ENCODE measurements around the gene RAB8A.
A peak's percentile ranks its signal among the peaks of the same experiment; 100 is the strongest.
"Not testable (repeated sequence)": the region's sequence is repeated elsewhere in the genome, so short reads cannot be mapped to it uniquely, and the experiment has no call there.

Gene RAB8A

GRCh38 chr19:16084067-16084685, 27.5 kb upstream of the RAB8A start:
- Histone ChIP-seq H2AK5ac (ENCODE audit: low read length, severe bottlenecking) (no peak overlapping the region), H3K4me3 (ENCODE audit: insufficient read depth in 1 of 2, low read depth in 1 of 2, low read length in 2 of 2) (no peak overlapping the region), H2BK5ac (ENCODE audit: low read depth, low read length, poor library complexity, severe bottlenecking) (no peak overlapping the region), H3K27ac (ENCODE audit: low read length, poor library complexity, severe bottlenecking) (no peak overlapping the region), H3K9me3 (ENCODE audit: control insufficient read depth, low read length) (no peaks in the 10 kb centered on the region), H3K4me1 (ENCODE audit: control insufficient read depth, insufficient read depth, low read depth, low read length) (peaks cover 13% of the 10 kb centered on the region), H3K9ac (ENCODE audit: low read length) (peak overlapping the region; percentile 69), H3K36me3 (ENCODE audit: control insufficient read depth in 1 of 2, insufficient read depth in 2 of 2, low read depth in 1 of 2, low read length in 2 of 2) (peaks cover 91 to 94% of the 10 kb centered on the region in 2 experiments), H2BK12ac (ENCODE audit: low read length in 2 of 2) (no peak overlapping the region), H3K79me1 (replicated peaks; ENCODE audit: low read length, poor library complexity, severe bottlenecking) (peaks cover 3% of the 10 kb centered on the region), H3K27me3 (ENCODE audit: control insufficient read depth in 1 of 2, insufficient read depth in 1 of 2, low read length in 2 of 2) (no peaks in the 10 kb centered on the region), H2AFZ (ENCODE audit: low read depth, low read length) (no peak overlapping the region), H3K4me2 (ENCODE audit: low read length, poor library complexity, severe bottlenecking) (no peak overlapping the region), H3K14ac (ENCODE audit: low read length in 2 of 2) (peak overlapping the region in 1 of 2 experiments; percentile 3), H3K23ac (ENCODE audit: low read length in 2 of 2) (no peak overlapping the region), H4K8ac (ENCODE audit: low read length) (no peak overlapping the region), H3K4ac (ENCODE audit: low read depth in 1 of 2, low read length in 2 of 2) (no peak overlapping the region), H3K18ac (ENCODE audit: low read depth in 1 of 2, low read length in 2 of 2) (no peak overlapping the region), H2BK120ac (ENCODE audit: low read depth, low read length) (no peak overlapping the region), H4K91ac (ENCODE audit: low read length) (peak overlapping the region; percentile 65), H2BK15ac (ENCODE audit: low read depth, poor library complexity, severe bottlenecking) (no peak overlapping the region)
- DNase-seq: no peak
- 94% methylated on average over 11 of the region's 11 CpGs for WGBS

GRCh38 chr19:16085115-16085514, 26.6 kb upstream of the RAB8A start:
- Histone ChIP-seq H3K4me2 (ENCODE audit: low read length, poor library complexity, severe bottlenecking) (no peak overlapping the region), H3K4me3 (ENCODE audit: insufficient read depth in 1 of 2, low read depth in 1 of 2, low read length in 2 of 2) (no peak overlapping the region), H4K91ac (ENCODE audit: low read length) (no peak overlapping the region), H3K36me3 (ENCODE audit: control insufficient read depth in 1 of 2, insufficient read depth in 2 of 2, low read depth in 1 of 2, low read length in 2 of 2) (peaks cover 97 to 100% of the 10 kb centered on the region in 2 experiments), H3K9ac (ENCODE audit: low read length) (peak overlapping the region; percentile 69), H3K4me1 (ENCODE audit: control insufficient read depth, insufficient read depth, low read depth, low read length) (peaks cover 13% of the 10 kb centered on the region), H2BK120ac (ENCODE audit: low read depth, low read length) (no peak overlapping the region), H3K23ac (ENCODE audit: low read length in 2 of 2) (no peak overlapping the region), H3K14ac (ENCODE audit: low read length in 2 of 2) (no peak overlapping the region), H2AFZ (ENCODE audit: low read depth, low read length) (no peak overlapping the region), H2BK12ac (ENCODE audit: low read length in 2 of 2) (no peak overlapping the region), H3K18ac (ENCODE audit: low read depth in 1 of 2, low read length in 2 of 2) (no peak overlapping the region), H2BK15ac (ENCODE audit: low read depth, poor library complexity, severe bottlenecking) (no peak overlapping the region), H3K79me1 (replicated peaks; ENCODE audit: low read length, poor library complexity, severe bottlenecking) (peaks cover 3% of the 10 kb centered on the region), H2AK5ac (ENCODE audit: low read length, severe bottlenecking) (no peak overlapping the region), H3K27me3 (ENCODE audit: control insufficient read depth in 1 of 2, insufficient read depth in 1 of 2, low read length in 2 of 2) (no peaks in the 10 kb centered on the region), H3K9me3 (ENCODE audit: control insufficient read depth, low read length) (no peaks in the 10 kb centered on the region), H3K27ac (ENCODE audit: low read length, poor library complexity, severe bottlenecking) (no peak overlapping the region), H2BK5ac (ENCODE audit: low read depth, low read length, poor library complexity, severe bottlenecking) (no peak overlapping the region), H4K8ac (ENCODE audit: low read length) (no peak overlapping the region), H3K4ac (ENCODE audit: low read depth in 1 of 2, low read length in 2 of 2) (no peak overlapping the region)
- 69% methylated on average over 6 of the region's 6 CpGs for WGBS
- DNase-seq: peak; percentile 67

GRCh38 chr19:16087404-16087803, 24.3 kb upstream of the RAB8A start:
- WGBS: 98% methylated on average over 11 of the region's 11 CpGs
- H2BK120ac ChIP-seq (ENCODE audit: low read depth, low read length); H4K91ac ChIP-seq (ENCODE audit: low read length); H2AFZ ChIP-seq (ENCODE audit: low read depth, low read length); H3K23ac ChIP-seq (ENCODE audit: low read length in 2 of 2); H3K27ac ChIP-seq (ENCODE audit: low read length, poor library complexity, severe bottlenecking); H2BK15ac ChIP-seq (ENCODE audit: low read depth, poor library complexity, severe bottlenecking); H3K9ac ChIP-seq (ENCODE audit: low read length); H3K79me1 ChIP-seq (replicated peaks; ENCODE audit: low read length, poor library complexity, severe bottlenecking); DNase-seq; H3K18ac ChIP-seq (ENCODE audit: low read depth in 1 of 2, low read length in 2 of 2); H3K4me1 ChIP-seq (ENCODE audit: control insufficient read depth, insufficient read depth, low read depth, low read length); H2BK12ac ChIP-seq (ENCODE audit: low read length in 2 of 2); H2BK5ac ChIP-seq (ENCODE audit: low read depth, low read length, poor library complexity, severe bottlenecking); H3K14ac ChIP-seq (ENCODE audit: low read length in 2 of 2); H2AK5ac ChIP-seq (ENCODE audit: low read length, severe bottlenecking); H3K27me3 ChIP-seq (ENCODE audit: control insufficient read depth in 1 of 2, insufficient read depth in 1 of 2, low read length in 2 of 2); H3K4me3 ChIP-seq (ENCODE audit: insufficient read depth in 1 of 2, low read depth in 1 of 2, low read length in 2 of 2); H3K4me2 ChIP-seq (ENCODE audit: low read length, poor library complexity, severe bottlenecking); H3K9me3 ChIP-seq (ENCODE audit: control insufficient read depth, low read length); H4K8ac ChIP-seq (ENCODE audit: low read length); H3K4ac ChIP-seq (ENCODE audit: low read depth in 1 of 2, low read length in 2 of 2): not testable (repeated sequence)
- peaks cover 95 to 100% of the 10 kb centered on the region in 2 experiments for H3K36me3 ChIP-seq (ENCODE audit: control insufficient read depth in 1 of 2, insufficient read depth in 2 of 2, low read depth in 1 of 2, low read length in 2 of 2)

- Histone ChIP-seq H2BK15ac (ENCODE audit: low read depth, poor library complexity, severe bottlenecking) (no peak overlapping the region), H3K79me1 (replicated peaks; ENCODE audit: low read length, poor library complexity, severe bottlenecking) (peaks cover 5% of the 10 kb centered on the region), H2BK5ac (ENCODE audit: low read depth, low read length, poor library complexity, severe bottlenecking) (no peak overlapping the region), H3K9me3 (ENCODE audit: control insufficient read depth, low read length) (no peaks in the 10 kb centered on the region), H3K18ac (ENCODE audit: low read depth in 1 of 2, low read length in 2 of 2) (no peak overlapping the region), H4K91ac (ENCODE audit: low read length) (no peak overlapping the region), H3K27me3 (ENCODE audit: control insufficient read depth in 1 of 2, insufficient read depth in 1 of 2, low read length in 2 of 2) (no peaks in the 10 kb centered on the region), H3K14ac (ENCODE audit: low read length in 2 of 2) (no peak overlapping the region), H3K4me2 (ENCODE audit: low read length, poor library complexity, severe bottlenecking) (no peak overlapping the region), H3K23ac (ENCODE audit: low read length in 2 of 2) (no peak overlapping the region), H3K27ac (ENCODE audit: low read length, poor library complexity, severe bottlenecking) (no peak overlapping the region), H3K36me3 (ENCODE audit: control insufficient read depth in 1 of 2, insufficient read depth in 2 of 2, low read depth in 1 of 2, low read length in 2 of 2) (peaks cover 95 to 100% of the 10 kb centered on the region in 2 experiments), H3K9ac (ENCODE audit: low read length) (peak overlapping the region; percentile 28), H2AFZ (ENCODE audit: low read depth, low read length) (no peak overlapping the region), H3K4me3 (ENCODE audit: insufficient read depth in 1 of 2, low read depth in 1 of 2, low read length in 2 of 2) (no peak overlapping the region), H3K4ac (ENCODE audit: low read depth in 1 of 2, low read length in 2 of 2) (no peak overlapping the region), H3K4me1 (ENCODE audit: control insufficient read depth, insufficient read depth, low read depth, low read length) (peaks cover 7% of the 10 kb centered on the region), H4K8ac (ENCODE audit: low read length) (no peak overlapping the region), H2AK5ac (ENCODE audit: low read length, severe bottlenecking) (no peak overlapping the region), H2BK12ac (ENCODE audit: low read length in 2 of 2) (no peak overlapping the region), H2BK120ac (ENCODE audit: low read depth, low read length) (no peak overlapping the region)
- DNase-seq: no peak
- 94% methylated on average over 12 of the region's 12 CpGs for WGBS
These were observed 23.7 kb upstream of the RAB8A start for GRCh38 chr19:16087940-16088339.

All from mesenchymal stem cell (in vitro differentiated cells and primary cell).